ENCODE measurements around the gene SMAD3. TPM values are rescaled to one million over a fixed set of nuclear protein-coding genes. Genes with fewer than 3 reads are reported as not detected.
A peak's percentile ranks its signal among the peaks of the same experiment; 100 is the strongest.

SMAD3 gene
- total and polyA plus RNA-seq, 2 of the 8 experiments (the other 6 are each of a cell fraction or from before 2014, with no cell fraction given): 10.1 to 12.4 TPM

DNA sequence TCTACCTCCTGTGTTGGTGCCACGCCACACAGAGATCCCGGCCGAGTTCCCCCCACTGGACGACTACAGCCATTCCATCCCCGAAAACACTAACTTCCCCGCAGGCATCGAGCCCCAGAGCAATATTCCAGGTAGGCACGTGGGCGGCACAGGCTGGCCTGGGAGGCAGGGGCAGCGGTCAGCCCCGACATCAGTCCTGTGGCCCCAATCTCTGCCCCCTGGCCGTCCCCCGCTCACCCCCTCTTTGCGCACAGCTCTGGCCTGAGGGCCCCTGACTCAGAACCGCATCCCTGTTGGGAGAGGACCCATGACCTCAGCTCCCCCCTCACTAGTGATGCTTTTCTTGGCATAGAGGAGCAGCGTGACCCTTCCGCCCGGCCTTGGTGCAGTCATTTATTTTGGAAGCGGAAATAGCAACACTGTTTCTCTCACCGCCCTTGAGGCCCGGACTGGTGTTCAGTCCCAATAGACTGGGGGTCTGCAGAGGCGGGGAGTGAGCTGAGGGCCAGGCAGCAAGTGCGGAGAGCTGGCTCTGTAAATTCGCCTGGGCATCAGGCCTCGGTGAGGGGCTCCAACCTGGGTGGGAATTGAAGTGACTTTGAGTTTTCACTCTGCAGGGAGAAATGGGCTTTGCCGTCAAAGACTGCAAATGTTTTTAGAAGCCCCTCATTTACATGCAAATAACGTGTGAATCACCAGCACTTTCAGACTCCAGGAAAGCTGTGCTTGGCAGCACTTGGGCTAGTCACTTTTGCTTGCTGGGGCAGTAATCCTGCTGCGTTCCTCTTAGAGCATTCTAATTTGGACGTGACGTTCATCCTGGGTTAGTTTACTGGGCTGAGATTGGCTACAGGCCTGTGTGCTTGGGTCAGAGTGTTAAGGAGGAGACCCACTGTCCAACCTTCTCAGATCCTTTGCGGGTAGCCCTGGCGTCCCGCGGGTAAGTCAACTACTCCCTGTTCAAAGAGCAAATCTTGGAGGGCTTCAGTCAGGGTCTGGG is 100.2 kb downstream of the SMAD3 start:
- ChIA-PET POLR2A (ENCODE audit: partially characterized antibody) (interaction anchor here (1.0 to 1.4 kb wide), 5 partner anchors 10 to 135 kb away, joined by 3 to 6 read pairs (median 3); no protein-coding TSS in a partner anchor), CTCF (ENCODE audit: partially characterized antibody) (interaction anchor here (0.6 to 3.0 kb wide), 19 partner anchors 10 to 369 kb away, joined by 3 to 12 read pairs (median 4); no protein-coding TSS in a partner anchor)
- H2BK120ac ChIP-seq (replicated peaks; ENCODE audit: low read depth, low read length): no peak overlapping the region
- peaks cover 0 to 2% (median 0%) of the 10 kb centered on the region in 4 experiments; a peak in 1 of 7 replicates for H3K27me3 ChIP-seq (replicated peaks in 1 of 4; ENCODE audit: control insufficient read depth in 3 of 4, extremely low read depth in 1 of 4, insufficient read depth in 3 of 4, low read length in 3 of 4)
- no peak overlapping the region for H3K23ac ChIP-seq (ENCODE audit: insufficient read length)
- H3K23me2 ChIP-seq (ENCODE audit: low read depth, low read length): peaks cover 3% of the 10 kb centered on the region; the same call in 1 of the 2 replicates
- FAIRE-seq: peak; percentile 84
- H2BK12ac ChIP-seq (ENCODE audit: low read depth, low read length): peak overlapping the region; percentile 94
- H3K79me2 ChIP-seq (ENCODE audit: control insufficient read depth in 1 of 2, insufficient read depth in 2 of 2, low read length in 2 of 2): no peaks in the 10 kb centered on the region
- H4K5ac ChIP-seq (ENCODE audit: insufficient read length, low read depth, low read length): no peak overlapping the region
- peak overlapping the region; percentile 72 for H4K91ac ChIP-seq (replicated peaks; ENCODE audit: insufficient read length, low read length)
- peak; percentile 69 to 80 for DNase-seq (ENCODE audit: low read depth in 1 of 2, low spot score in 2 of 2)
- no peak overlapping the region for H3K14ac ChIP-seq (ENCODE audit: insufficient read length)
- no peaks in the 10 kb centered on the region for H3K36me3 ChIP-seq (ENCODE audit: control insufficient read depth in 2 of 4, insufficient read depth in 4 of 4, low read length in 3 of 4)
- peaks cover 7% of the 10 kb centered on the region for H3K79me1 ChIP-seq (ENCODE audit: low read depth, low read length)
- H3K4ac ChIP-seq (replicated peaks; ENCODE audit: insufficient read length, low read depth, low read length): no peak overlapping the region
- peak overlapping the region; percentile 95; the same call in 1 of the 2 replicates for H2BK20ac ChIP-seq (ENCODE audit: low read length)
- H2AFZ ChIP-seq (ENCODE audit: low read length): no peak overlapping the region
- WGBS, 2 experiments (ENCODE audit: extremely low coverage in 1 of 2, insufficient coverage in 1 of 2, insufficient read length in 1 of 2, insufficient replicate concordance in 2 of 2, low coverage in 1 of 2, low lambda C conversion rate in 2 of 2, missing lambda C conversion rate in 1 of 2): 26% methylated on average over 31 of the region's 34 CpGs; no CpG with 5 or more reads in 1 of the 2 experiments
- H3K9me3 ChIP-seq (ENCODE audit: insufficient read depth in 2 of 2, low read depth in 1 of 2, low read length in 1 of 2): no peaks in the 10 kb centered on the region
- H3K4me2 ChIP-seq (ENCODE audit: insufficient read depth in 1 of 2, low read depth in 2 of 2, low read length in 2 of 2): peak overlapping the region; percentile 60 to 75
- H4K20me1 ChIP-seq (replicated peaks in 1 of 2; ENCODE audit: control insufficient read depth in 1 of 2, insufficient read depth in 2 of 2, low read length in 2 of 2): no peaks in the 10 kb centered on the region
- peak overlapping the region; percentile 72; the same call in 1 of the 2 replicates for H2AK5ac ChIP-seq (ENCODE audit: low read depth, low read length)
- peak overlapping the region in 3 of 4 experiments; percentile 5 to 30 (median 11); a peak in 3 of 8 replicates for H3K4me3 ChIP-seq (ENCODE audit: extremely low read depth in 1 of 4, insufficient read depth in 2 of 4, low read depth in 3 of 4, low read length in 4 of 4)
- H2BK15ac ChIP-seq (ENCODE audit: low read length): peak overlapping the region; percentile 85; the same call in 1 of the 2 replicates
- peak overlapping the region; percentile 90 for H3K18ac ChIP-seq (ENCODE audit: extremely low read depth, low read length)
- H3K4me1 ChIP-seq (replicated peaks in 1 of 4; ENCODE audit: control insufficient read depth in 3 of 4, insufficient read depth in 4 of 4, low read length in 3 of 4): peaks cover 15 to 31% (median 22%) of the 10 kb centered on the region in 4 experiments
- no peak overlapping the region; a peak in 1 of 7 replicates for H3K9ac ChIP-seq (replicated peaks in 1 of 4; ENCODE audit: extremely low read depth in 1 of 4, low read depth in 3 of 4, low read length in 3 of 4)
- no peak overlapping the region for H4K8ac ChIP-seq (ENCODE audit: extremely low read depth, insufficient read depth, low read length)
- peak overlapping the region; percentile 19 for H2BK5ac ChIP-seq (ENCODE audit: low read depth, low read length)
- H3K27ac ChIP-seq (ENCODE audit: low read depth, low read length): no peak overlapping the region; the same call in 1 of the 2 replicates
- no peak overlapping the region for H3K56ac ChIP-seq (replicated peaks; ENCODE audit: insufficient read length, low read depth, low read length)
- TF ChIP-seq SP2 (IDR thresholded peaks at IDR 0.05; ENCODE audit: low read length): no peak
- TF ChIP-seq NANOG (IDR thresholded peaks at IDR 0.05; ENCODE audit: insufficient read depth, low read depth, low read length, poor library complexity, severe bottlenecking): peak; percentile 32
- no peak for TF ChIP-seq KDM1A (IDR thresholded peaks at IDR 0.05; ENCODE audit: borderline replicate concordance, low read length)
- TF ChIP-seq TCF12 (IDR thresholded peaks at IDR 0.05; ENCODE audit: low read depth, low read length): no peak
- peak; percentile 11 for TF ChIP-seq CTBP2 (IDR thresholded peaks at IDR 0.05; ENCODE audit: borderline replicate concordance, insufficient read depth, insufficient read length, low read length)

Data from H1 (cell line).